Transverse colon (tissue), 4 donors: Measurements from ENCODE around the gene MRPS5. TPM values are rescaled to one million over a fixed set of nuclear protein-coding genes. Genes with fewer than 3 reads are reported as not detected.

Source experiments
- DNase-seq: peaks from one replicate; pipeline ENCODE4 v3.0.0-alpha.2; 2019
- H3K27ac ChIP-seq, 4 donors: fragments of 200-600 bp; sonication (generic); 2 replicates each; pipeline ENCODE4 v1.5.1; 2016 to 2018; ENCODE audit warnings: inconsistent platforms in 4 of 4
- H3K27me3 ChIP-seq: fragments of 200-600 bp; sonication (generic); 2 replicates; pipeline ENCODE4 v1.5.1; 2017; ENCODE audit warnings: inconsistent platforms
- H3K36me3 ChIP-seq, 4 donors: fragments of 200-600 bp; sonication (generic); 2 replicates each; pipeline ENCODE4 v1.5.1; 2017 to 2019; ENCODE audit warnings: inconsistent platforms in 4 of 4
- H3K4me1 ChIP-seq, 4 donors: fragments of 200-600 bp; sonication (generic); 2 replicates each; pipeline ENCODE4 v1.5.1; 2017 to 2020; ENCODE audit warnings: inconsistent platforms in 4 of 4
- H3K4me3 ChIP-seq, 4 donors: fragments of 200-600 bp; sonication (generic); 1 replicate in 1 of 4; 2 replicates in 3 of 4; pipeline versions ENCODE4 v1.5.1 to v1.6.1; 2017 to 2019; ENCODE audit warnings: inconsistent platforms in 4 of 4
- H3K9me3 ChIP-seq, 2 donors: fragments of 200-600 bp; sonication (generic); 2 replicates each; pipeline ENCODE4 v1.5.1; 2017 to 2019; ENCODE audit warnings: inconsistent platforms in 2 of 2
- EP300 ChIP-seq: sonication (generic); formaldehyde crosslinking; IDR thresholded peaks from one replicate; pipeline ENCODE4 v1.6.1; 2017; ENCODE audit warnings: antibody characterized with exemption, low read depth
- POLR2A ChIP-seq: fragments of 450-650 bp; IDR thresholded peaks from one replicate; pipeline ENCODE4 v1.6.1; 2016; ENCODE audit warnings: antibody characterized with exemption, mild to moderate bottlenecking, moderate library complexity
- POLR2AphosphoS5 ChIP-seq, 3 donors: sonication (generic); formaldehyde crosslinking; IDR thresholded peaks; one replicate each; pipeline ENCODE4 v1.6.1; 2016; ENCODE audit warnings: antibody characterized with exemption in 3 of 3
- WGBS, 2 donors: methylation state at CpG; one replicate each; pipeline ENCODE4 v1.1.5; 2018; ENCODE audit warnings: low coverage in 1 of 2; 5-methylcytosine and 5-hydroxymethylcytosine counted together
- in situ Hi-C, 4 donors: fragments of 200-750 bp; cut with MboI; loops; one replicate each; pipeline versions ENCODE4 v1.15.0 to v1.15.1; 2017; ENCODE audit warnings: low sequenced_read_pairs in 3 of 4, low pct_ligation_motif_present in 1 of 4, low pct_unique_long_range_greater_than_20kb in 1 of 4
- intact Hi-C: fragments of 100-400 bp; cut with DNase I; formaldehyde crosslinking; loops from one replicate; pipeline ENCODE4 v1.15.1; 2023; ENCODE audit warnings: low total_unique reads
- total RNA-seq, 4 donors: library from RNA; depleted of rRNA; stranded (reverse); fragments of >200 nt; gene quantifications; one replicate each; pipeline ENCODE4 v1.1.0, GENCODE V29; 2016
- TF ChIP-seq, protein P1 (sequence below), 5 experiments: fragments of 200-600 bp in 3 of 5; fragments of 450-650 bp in 2 of 5; sonication (generic) in 3 of 5; IDR thresholded peaks; 1 replicate in 2 of 5; 2 replicates in 3 of 5; pipeline ENCODE4 v1.5.1; 2016 to 2017; ENCODE audit warnings: antibody characterized with exemption in 5 of 5, inconsistent platforms in 3 of 5, mild to moderate bottlenecking in 2 of 5, moderate library complexity in 1 of 5

Gene MRPS5
- total RNA-seq, 4 donors from 2014 or later, result 61.7 to 145 (median 77.2) TPM

DNA sequence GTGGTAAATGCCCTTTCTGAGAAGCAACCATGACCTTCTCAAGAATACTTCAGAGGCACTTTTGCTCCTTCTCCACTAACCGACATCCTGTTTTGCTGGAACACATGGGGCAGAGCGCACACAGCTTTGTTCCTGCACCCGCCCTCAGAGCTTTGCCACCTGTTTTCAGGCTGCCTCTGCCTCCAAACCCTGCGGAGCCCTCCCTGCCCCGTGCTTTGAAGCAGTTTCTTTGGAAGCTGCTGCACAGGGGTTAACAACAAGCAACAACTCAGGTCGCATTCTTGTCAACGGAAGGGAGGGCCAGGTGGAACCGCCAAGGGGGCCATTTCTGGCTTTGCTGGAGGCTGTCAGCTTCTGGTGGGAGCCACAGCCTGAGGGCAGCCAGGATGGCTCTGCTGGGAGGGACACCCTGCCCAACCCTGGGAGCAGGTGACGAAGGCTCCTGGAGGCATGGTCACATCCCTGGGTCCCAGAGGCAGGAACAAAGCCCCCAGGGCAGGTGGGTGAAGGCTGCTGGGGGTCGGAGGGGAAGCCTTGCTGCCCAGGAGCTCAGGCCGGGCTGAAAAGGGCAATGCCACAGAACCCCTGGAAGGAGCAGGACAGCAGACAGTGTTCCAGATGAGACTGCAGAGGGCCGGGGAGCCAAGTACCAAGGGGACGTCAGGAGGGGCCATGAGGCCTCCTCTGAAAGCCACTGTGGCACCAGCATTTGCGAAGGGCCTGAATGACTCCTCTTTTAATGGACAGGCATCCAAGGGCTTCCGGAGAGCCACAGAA lies 46.8 kb downstream of the MRPS5 start:
- intact Hi-C loops (no loop called here), in situ Hi-C loops (no loop called here)
- 60 to 72% methylated on average over 1 to 15 of the region's 15 CpGs for WGBS, 2 donors
- TF ChIP-seq POLR2AphosphoS5 (IDR thresholded peaks at IDR 0.05) (no peak), POLR2A (no peak), EP300 (no peak)
- TF ChIP-seq, protein P1, sequence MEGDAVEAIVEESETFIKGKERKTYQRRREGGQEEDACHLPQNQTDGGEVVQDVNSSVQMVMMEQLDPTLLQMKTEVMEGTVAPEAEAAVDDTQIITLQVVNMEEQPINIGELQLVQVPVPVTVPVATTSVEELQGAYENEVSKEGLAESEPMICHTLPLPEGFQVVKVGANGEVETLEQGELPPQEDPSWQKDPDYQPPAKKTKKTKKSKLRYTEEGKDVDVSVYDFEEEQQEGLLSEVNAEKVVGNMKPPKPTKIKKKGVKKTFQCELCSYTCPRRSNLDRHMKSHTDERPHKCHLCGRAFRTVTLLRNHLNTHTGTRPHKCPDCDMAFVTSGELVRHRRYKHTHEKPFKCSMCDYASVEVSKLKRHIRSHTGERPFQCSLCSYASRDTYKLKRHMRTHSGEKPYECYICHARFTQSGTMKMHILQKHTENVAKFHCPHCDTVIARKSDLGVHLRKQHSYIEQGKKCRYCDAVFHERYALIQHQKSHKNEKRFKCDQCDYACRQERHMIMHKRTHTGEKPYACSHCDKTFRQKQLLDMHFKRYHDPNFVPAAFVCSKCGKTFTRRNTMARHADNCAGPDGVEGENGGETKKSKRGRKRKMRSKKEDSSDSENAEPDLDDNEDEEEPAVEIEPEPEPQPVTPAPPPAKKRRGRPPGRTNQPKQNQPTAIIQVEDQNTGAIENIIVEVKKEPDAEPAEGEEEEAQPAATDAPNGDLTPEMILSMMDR (IDR thresholded peaks at IDR 0.05), result no peak
- Histone ChIP-seq H3K27me3 (peaks cover 64% of the 10 kb centered on the region), H3K9me3 (no peaks in the 10 kb centered on the region), H3K36me3 (no peaks in the 10 kb centered on the region), H3K27ac (no peak overlapping the region), H3K4me3 (no peak overlapping the region), H3K4me1 (peaks cover 0 to 9% (median 7%) of the 10 kb centered on the region in 4 donors)
- DNase-seq, result no peak

DNA sequence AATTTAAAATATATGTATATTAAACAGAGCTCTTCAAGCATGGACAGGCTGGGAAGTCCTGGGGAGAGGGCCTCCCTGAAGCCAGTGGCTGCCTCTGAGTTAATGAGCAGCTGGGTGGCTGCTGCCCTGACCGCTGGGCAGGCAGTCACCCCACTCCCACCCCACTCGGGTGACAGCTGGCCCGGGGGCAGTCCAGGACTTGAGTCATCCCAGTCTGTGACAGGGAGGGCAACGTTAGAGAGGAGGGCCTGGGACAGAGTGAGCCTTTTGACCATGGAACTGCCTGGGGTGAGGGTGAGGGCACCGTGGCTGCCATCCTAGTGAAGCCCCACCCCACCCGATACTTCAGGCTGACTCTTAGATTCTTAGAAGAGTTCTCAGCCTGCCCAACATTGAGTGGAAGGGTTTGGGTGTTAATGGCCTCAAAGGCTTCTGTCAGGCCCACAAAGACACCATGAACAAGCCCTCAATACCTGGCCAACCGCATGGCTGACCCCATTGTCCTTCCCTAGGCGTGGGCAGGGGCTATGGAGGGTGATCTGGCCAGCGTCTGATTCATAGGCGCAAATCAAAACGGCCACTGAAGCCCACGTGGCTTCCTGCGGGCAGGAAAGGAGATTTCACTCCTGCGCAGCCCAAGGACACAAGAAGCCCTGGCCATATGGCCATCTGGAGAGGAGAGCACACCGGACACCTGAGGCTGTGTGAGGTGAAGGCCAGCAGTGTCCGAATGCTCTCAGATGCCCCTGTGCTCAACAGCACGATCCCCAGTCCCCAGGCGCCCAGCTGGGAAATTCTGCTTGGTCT lies 47.5 kb downstream of the MRPS5 start:
- Histone ChIP-seq H3K4me3 (no peak overlapping the region), H3K9me3 (no peaks in the 10 kb centered on the region), H3K36me3 (no peaks in the 10 kb centered on the region), H3K27ac (no peak overlapping the region), H3K27me3 (peaks cover 63% of the 10 kb centered on the region), H3K4me1 (peaks cover 0 to 9% (median 7%) of the 10 kb centered on the region in 4 donors)
- DNase-seq, result no peak
- TF ChIP-seq EP300, result no peak
- no peak for TF ChIP-seq POLR2AphosphoS5 (IDR thresholded peaks at IDR 0.05)
- no peak for TF ChIP-seq POLR2A
- TF ChIP-seq, protein P1 (IDR thresholded peaks at IDR 0.05), result no peak
- intact Hi-C loops (no loop called here), in situ Hi-C loops (no loop called here)
- WGBS, 2 donors, result 77% methylated on average over 18 of the region's 18 CpGs; no CpG with 5 or more reads in 1 of the 2 donors

DNA sequence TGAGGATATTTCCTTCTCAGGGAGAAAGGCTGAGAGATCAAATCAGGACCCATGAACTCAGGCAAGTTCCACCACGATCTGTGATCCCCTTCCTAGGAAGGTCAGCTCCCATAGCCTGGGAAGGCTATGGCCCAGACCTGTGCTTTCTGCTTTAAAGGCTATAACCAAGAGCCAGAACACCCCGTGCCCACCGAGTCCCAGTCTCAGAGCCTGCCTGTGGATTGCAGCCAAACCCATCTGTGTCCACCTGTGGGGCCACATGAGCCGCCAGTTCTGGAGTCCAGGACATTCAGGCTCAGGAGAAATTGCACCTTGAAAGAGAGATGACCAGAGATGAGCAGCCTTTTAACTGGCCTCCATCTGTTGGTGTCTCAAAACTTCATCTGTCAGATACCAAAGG lies 49.2 kb downstream of the MRPS5 start:
- intact Hi-C loops (no loop called here), in situ Hi-C loops (no loop called here)

DNA sequence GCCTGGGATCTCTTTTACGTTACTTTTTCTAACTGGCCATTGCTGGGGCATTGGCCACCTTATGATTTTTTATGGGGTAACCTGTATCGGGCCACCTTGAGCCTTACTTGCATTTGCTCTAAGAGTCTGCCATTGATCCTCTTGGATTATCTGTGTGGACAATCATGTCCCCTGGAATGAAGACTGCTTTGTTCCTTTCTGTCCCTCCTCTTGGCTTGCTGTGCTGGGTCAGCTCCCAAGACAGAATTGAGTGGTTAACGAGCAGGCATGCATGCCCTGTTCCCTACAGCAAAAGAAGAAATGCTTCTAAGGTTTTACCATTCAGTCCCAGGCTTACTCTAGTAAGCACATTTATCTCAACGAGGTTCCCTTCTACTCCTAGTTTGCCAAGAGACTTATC lies 49.8 kb downstream of the MRPS5 start:
- peaks cover 43% of the 10 kb centered on the region for H3K27me3 ChIP-seq
- WGBS, 2 donors, result 83% methylated on average over 1 to 4 of the region's 4 CpGs
- TF ChIP-seq POLR2AphosphoS5 (IDR thresholded peaks at IDR 0.05) (no peak), POLR2A (no peak), EP300 (no peak)
- TF ChIP-seq, protein P1 (IDR thresholded peaks at IDR 0.05), result no peak
- peaks cover 0 to 6% (median under 1%) of the 10 kb centered on the region in 4 donors for H3K4me1 ChIP-seq
- intact Hi-C loops (no loop called here), in situ Hi-C loops (no loop called here)
- H3K4me3 ChIP-seq, result no peak overlapping the region
- no peaks in the 10 kb centered on the region for H3K9me3 ChIP-seq
- DNase-seq, result no peak
- no peak overlapping the region for H3K27ac ChIP-seq
- no peaks in the 10 kb centered on the region for H3K36me3 ChIP-seq

More for the DNA sequence above, 49.2 kb downstream of the MRPS5 start:
- TF ChIP-seq POLR2AphosphoS5 (IDR thresholded peaks at IDR 0.05) (no peak), EP300 (no peak), POLR2A (no peak)
- TF ChIP-seq, protein P1 (IDR thresholded peaks at IDR 0.05), result no peak
- DNase-seq, result no peak
- no peaks in the 10 kb centered on the region for H3K9me3 ChIP-seq
- H3K27me3 ChIP-seq, result peaks cover 49% of the 10 kb centered on the region
- H3K4me1 ChIP-seq, result peaks cover 0 to 9% (median 5%) of the 10 kb centered on the region in 4 donors
- no peak overlapping the region for H3K4me3 ChIP-seq
- H3K36me3 ChIP-seq, result no peaks in the 10 kb centered on the region
- WGBS, 2 donors, result 70 to 73% methylated on average over 2 to 4 of the region's 4 CpGs
- H3K27ac ChIP-seq, result no peak overlapping the region
